ENCODE measurements around the gene ALLC.

ALLC gene

DNA sequence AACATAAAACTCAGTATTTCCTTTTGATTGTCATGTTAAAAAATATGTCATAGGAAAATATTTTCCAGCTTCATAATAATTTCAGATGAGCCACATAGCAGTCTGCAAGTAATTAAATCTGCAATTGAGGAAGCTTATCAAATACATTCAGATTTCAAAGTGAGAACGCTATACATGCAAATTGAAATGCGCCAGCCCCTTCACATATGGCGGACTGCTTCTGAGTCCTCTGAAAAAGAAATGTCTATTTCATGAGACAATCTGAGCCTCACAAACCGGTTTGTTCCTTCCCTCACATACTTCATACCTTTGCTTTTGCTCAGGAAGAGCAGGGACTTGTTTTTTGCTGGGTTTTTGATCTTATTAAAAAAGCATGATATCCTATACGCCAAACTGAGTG, 43.1 kb downstream of the ALLC start:
- no peak overlapping the region for H3K27ac ChIP-seq
- no peak overlapping the region for H3K4me3 ChIP-seq
- DNase-seq, result no peak
- peaks cover 0 to 17% (median 6%) of the 10 kb centered on the region in 4 donors for H3K4me1 ChIP-seq
- no peaks in the 10 kb centered on the region for H3K9me3 ChIP-seq
- TF ChIP-seq, protein P1, sequence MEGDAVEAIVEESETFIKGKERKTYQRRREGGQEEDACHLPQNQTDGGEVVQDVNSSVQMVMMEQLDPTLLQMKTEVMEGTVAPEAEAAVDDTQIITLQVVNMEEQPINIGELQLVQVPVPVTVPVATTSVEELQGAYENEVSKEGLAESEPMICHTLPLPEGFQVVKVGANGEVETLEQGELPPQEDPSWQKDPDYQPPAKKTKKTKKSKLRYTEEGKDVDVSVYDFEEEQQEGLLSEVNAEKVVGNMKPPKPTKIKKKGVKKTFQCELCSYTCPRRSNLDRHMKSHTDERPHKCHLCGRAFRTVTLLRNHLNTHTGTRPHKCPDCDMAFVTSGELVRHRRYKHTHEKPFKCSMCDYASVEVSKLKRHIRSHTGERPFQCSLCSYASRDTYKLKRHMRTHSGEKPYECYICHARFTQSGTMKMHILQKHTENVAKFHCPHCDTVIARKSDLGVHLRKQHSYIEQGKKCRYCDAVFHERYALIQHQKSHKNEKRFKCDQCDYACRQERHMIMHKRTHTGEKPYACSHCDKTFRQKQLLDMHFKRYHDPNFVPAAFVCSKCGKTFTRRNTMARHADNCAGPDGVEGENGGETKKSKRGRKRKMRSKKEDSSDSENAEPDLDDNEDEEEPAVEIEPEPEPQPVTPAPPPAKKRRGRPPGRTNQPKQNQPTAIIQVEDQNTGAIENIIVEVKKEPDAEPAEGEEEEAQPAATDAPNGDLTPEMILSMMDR (IDR thresholded peaks at IDR 0.05), result no peak
- peaks cover 0 to 22% of the 10 kb centered on the region in 2 donors for H3K27me3 ChIP-seq
- H3K36me3 ChIP-seq, result no peaks in the 10 kb centered on the region
- intact Hi-C loops (cut with DNase I; ENCODE audit: low total_unique reads), result no loop called here

DNA sequence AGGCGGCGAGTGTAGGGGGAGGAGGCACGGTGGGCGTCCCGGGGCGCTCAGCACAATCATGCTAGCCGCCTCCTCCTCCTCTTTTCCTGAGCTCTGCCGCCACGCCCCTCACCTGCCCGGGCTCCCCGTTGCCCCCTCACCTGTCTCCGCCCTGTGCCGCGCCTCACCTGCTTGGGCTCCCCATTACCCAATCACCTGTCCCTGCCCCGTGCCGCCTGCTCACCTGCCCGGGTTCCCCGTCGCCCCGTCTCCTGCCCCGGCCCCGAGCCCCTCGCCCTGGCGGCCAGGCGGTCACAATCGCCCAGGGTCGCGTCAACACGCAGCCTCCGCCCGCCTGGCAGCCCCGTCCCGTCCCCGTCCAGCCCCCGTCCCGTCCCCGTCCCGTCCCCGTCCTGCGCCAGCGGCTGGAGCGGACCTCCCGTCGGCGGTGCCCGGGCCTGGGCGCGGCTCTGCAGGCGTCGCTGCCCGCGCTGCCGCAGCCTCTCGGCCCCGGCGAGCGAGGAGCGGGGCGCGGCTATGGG, 45.3 kb downstream of the ALLC start, which contains the start of gene DCDC2C:
DCDC2C (plus strand) TSS at position 340 of the 521 bp plus-strand sequence; CDS start at position 517, 177 bp downstream.
- Histone ChIP-seq H3K4me1 (peaks cover 0 to 34% (median 6%) of the 10 kb centered on the region in 4 donors), H3K27me3 (peaks cover 0 to 22% of the 10 kb centered on the region in 2 donors), H3K27ac (no peak within 1 kb of the TSS), H3K36me3 (no peaks in the 10 kb centered on the region), H3K9me3 (no peaks in the 10 kb centered on the region), H3K4me3 (peak within 1 kb of the TSS; percentile 15 to 37)
- intact Hi-C loops (cut with DNase I; ENCODE audit: low total_unique reads), result no loop called here
- DNase-seq, result no peak
- TF ChIP-seq, protein P1 (IDR thresholded peaks at IDR 0.05), result no peak

DNA sequence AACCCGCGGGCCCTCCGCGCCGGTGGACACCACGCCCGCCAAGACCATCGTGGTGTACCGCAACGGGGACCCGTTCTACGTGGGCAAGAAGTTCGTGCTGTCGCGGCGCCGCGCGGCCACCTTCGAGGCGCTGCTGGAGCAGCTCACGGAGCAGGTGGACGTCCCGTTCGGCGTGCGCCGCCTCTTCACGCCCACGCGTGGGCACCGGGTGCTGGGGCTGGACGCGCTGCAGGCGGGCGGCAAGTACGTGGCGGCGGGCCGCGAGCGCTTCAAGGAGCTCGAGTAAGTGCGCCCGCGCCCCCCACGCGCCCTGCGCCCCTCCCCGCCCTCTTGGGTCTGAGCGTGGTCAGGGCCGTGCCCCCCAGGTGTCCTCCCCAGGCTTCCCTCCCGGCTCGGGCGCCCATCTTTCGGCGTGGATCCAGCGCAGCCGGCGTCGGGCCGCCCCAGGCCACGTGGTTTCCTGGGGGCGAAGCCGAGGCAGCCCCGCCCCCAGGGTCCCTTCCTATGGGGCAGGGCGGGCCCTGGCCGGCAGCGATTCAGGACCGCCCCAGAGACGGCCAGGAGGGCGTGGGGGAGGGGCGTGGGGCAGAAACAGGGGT, 45.9 kb downstream of the ALLC start:
- no peak for DNase-seq
- Histone ChIP-seq H3K4me3 (peak overlapping the region; percentile 15 to 37), H3K36me3 (no peaks in the 10 kb centered on the region), H3K27me3 (peaks cover 0 to 22% of the 10 kb centered on the region in 2 donors), H3K4me1 (peaks cover 0 to 34% (median 6%) of the 10 kb centered on the region in 4 donors), H3K9me3 (no peaks in the 10 kb centered on the region), H3K27ac (no peak overlapping the region)
- TF ChIP-seq, protein P1 (IDR thresholded peaks at IDR 0.05), result no peak
- intact Hi-C loops (cut with DNase I; ENCODE audit: low total_unique reads), result no loop called here

DNA sequence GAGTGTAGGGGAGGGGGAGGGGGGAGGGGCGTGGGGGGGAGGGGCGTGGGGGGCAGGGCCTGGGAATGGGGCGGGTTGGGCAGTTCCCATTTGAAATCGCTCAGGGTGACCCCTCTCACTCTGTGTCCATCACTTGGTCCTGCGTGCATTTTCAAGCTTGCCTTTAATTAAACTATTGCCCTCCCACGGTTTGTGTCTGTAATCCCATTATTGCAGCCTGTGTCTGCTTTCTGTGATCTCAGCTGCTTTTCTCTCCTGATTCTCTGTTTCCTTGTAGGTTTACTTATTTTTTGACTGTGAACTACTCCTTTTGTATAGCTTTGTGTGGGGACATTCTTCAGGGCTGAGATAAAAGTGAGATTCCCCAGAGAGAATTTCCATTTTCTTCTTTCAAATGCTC, 46.7 kb downstream of the ALLC start:
- Histone ChIP-seq H3K4me3 (no peak overlapping the region), H3K27ac (no peak overlapping the region), H3K4me1 (peaks cover 0 to 34% (median 6%) of the 10 kb centered on the region in 4 donors), H3K36me3 (no peaks in the 10 kb centered on the region), H3K9me3 (no peaks in the 10 kb centered on the region), H3K27me3 (peaks cover 0 to 24% of the 10 kb centered on the region in 2 donors)
- TF ChIP-seq, protein P1 (IDR thresholded peaks at IDR 0.05), result no peak
- no peak for DNase-seq
- intact Hi-C loops (cut with DNase I; ENCODE audit: low total_unique reads), result no loop called here

DNA sequence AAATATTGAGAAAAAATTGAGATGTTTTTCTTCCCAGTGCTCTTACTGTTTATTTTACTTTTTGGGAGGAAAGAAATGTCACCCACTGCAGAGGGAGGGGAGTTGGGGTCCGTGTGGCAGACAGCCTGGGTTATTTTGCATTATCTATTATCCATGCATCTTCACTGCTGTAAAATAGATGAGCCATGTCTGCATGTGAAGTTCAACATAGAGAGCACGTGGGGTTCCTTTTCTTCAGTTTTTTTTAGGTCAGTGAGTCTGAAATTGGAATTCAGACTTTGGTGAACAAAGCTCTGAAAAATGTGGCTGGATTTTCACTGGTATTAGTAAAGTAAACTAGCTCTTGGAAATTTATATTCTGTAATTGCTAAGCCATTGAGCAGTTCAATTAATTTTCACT, 47.8 kb downstream of the ALLC start:
- intact Hi-C loops (cut with DNase I; ENCODE audit: low total_unique reads), result no loop called here
- H3K36me3 ChIP-seq, result no peaks in the 10 kb centered on the region
- peaks cover 0 to 24% of the 10 kb centered on the region in 2 donors for H3K27me3 ChIP-seq
- H3K4me1 ChIP-seq, result peaks cover 0 to 34% (median 6%) of the 10 kb centered on the region in 4 donors
- no peaks in the 10 kb centered on the region for H3K9me3 ChIP-seq
- H3K27ac ChIP-seq, result no peak overlapping the region
- DNase-seq, result no peak
- no peak overlapping the region for H3K4me3 ChIP-seq
- TF ChIP-seq, protein P1 (IDR thresholded peaks at IDR 0.05), result no peak
